Activated CD8-positive, alpha-beta memory T cell treated with anti-CD3 and anti-CD28 coated beads for 48 hours (primary cell): Measurements from ENCODE around the gene BZW2.
A peak's percentile ranks its signal among the peaks of the same experiment; 100 is the strongest.

Experiments used
- DNase-seq, 3 experiments: peaks; one replicate each; pipeline ENCODE4 v3.0.0-alpha.2; 2020; ENCODE audit warnings: low read depth in 2 of 3, low spot score in 2 of 3

Gene BZW2

GRCh38 chr7:16645593-16646471 is at the start of gene BZW2, which contains the start of gene ANKMY2:
BZW2 (plus strand) TSS chr7:16646181; CDS start chr7:16665444, 19,263 bp downstream.
ANKMY2 (minus strand) TSS chr7:16645754; CDS start chr7:16645573, 181 bp downstream.
- peak; percentile 69 to 91 (median 88) for DNase-seq

GRCh38 chr7:16598015-16598414 is 48.0 kb upstream of the BZW2 start:
- no peak for DNase-seq

- no peak for DNase-seq
Measured at GRCh38 chr7:16599860-16600259, 46.1 kb upstream of the BZW2 start.

GRCh38 chr7:16603633-16604032 is 42.3 kb upstream of the BZW2 start:
- DNase-seq: no peak

GRCh38 chr7:16604054-16604453 is 41.9 kb upstream of the BZW2 start:
- no peak for DNase-seq

GRCh38 chr7:16606704-16607103 is 39.3 kb upstream of the BZW2 start:
- DNase-seq: no peak

GRCh38 chr7:16609842-16610450 is 36.0 kb upstream of the BZW2 start:
- no peak for DNase-seq

GRCh38 chr7:16611711-16612110 is 34.3 kb upstream of the BZW2 start:
- DNase-seq: no peak

- DNase-seq: no peak
Measured at GRCh38 chr7:16615228-16615627, 30.8 kb upstream of the BZW2 start.

GRCh38 chr7:16616122-16616521 is 29.9 kb upstream of the BZW2 start:
- no peak for DNase-seq

- DNase-seq: no peak
Measured at GRCh38 chr7:16616542-16616941, 29.4 kb upstream of the BZW2 start.

- no peak for DNase-seq
Measured at GRCh38 chr7:16619979-16620408, 26.0 kb upstream of the BZW2 start.

GRCh38 chr7:16626388-16626787 is 19.6 kb upstream of the BZW2 start:
- no peak for DNase-seq

- DNase-seq: no peak
Measured at GRCh38 chr7:16627236-16627635, 18.7 kb upstream of the BZW2 start.

GRCh38 chr7:16630654-16631053 is 15.3 kb upstream of the BZW2 start:
- no peak for DNase-seq

- DNase-seq: no peak
Measured at GRCh38 chr7:16634271-16634738, 11.7 kb upstream of the BZW2 start.

- no peak for DNase-seq
Measured at GRCh38 chr7:16636555-16637101, 9.4 kb upstream of the BZW2 start.

GRCh38 chr7:16637379-16637778 is 8.6 kb upstream of the BZW2 start:
- no peak for DNase-seq

GRCh38 chr7:16638282-16639280 is 7.4 kb upstream of the BZW2 start:
- no peak for DNase-seq

GRCh38 chr7:16644157-16644556 is 1.8 kb upstream of the BZW2 start:
- no peak for DNase-seq
